ENCODE measurements around the gene ENOX2.

The ENOX2 gene

GRCh38 chrX:130699618-130700017 lies 203.4 kb downstream of the ENOX2 start:
- Histone ChIP-seq H3K27me3 (replicated peaks) (no peaks in the 10 kb centered on the region), H3K36me3 (replicated peaks) (no peaks in the 10 kb centered on the region), H3K27ac (no peak overlapping the region), H3K4me3 (ENCODE audit: low read depth, low read length) (no peak overlapping the region)
- in situ Hi-C loops (cut with HindIII; ENCODE audit: low pct_ligation_motif_present, low sequenced_read_pairs): no loop called here
- no peak for TF ChIP-seq CTCF (IDR thresholded peaks at IDR 0.05; ENCODE audit: low read depth, low read length, missing control alignments)
- no peak for DNase-seq

- Histone ChIP-seq H3K4me3 (ENCODE audit: low read depth, low read length) (no peak overlapping the region), H3K27me3 (replicated peaks) (no peaks in the 10 kb centered on the region), H3K36me3 (replicated peaks) (no peaks in the 10 kb centered on the region), H3K27ac (no peak overlapping the region)
- DNase-seq: no peak
- in situ Hi-C loops (cut with HindIII; ENCODE audit: low pct_ligation_motif_present, low sequenced_read_pairs): no loop called here
- no peak for TF ChIP-seq CTCF (IDR thresholded peaks at IDR 0.05; ENCODE audit: low read depth, low read length, missing control alignments)
Observed at GRCh38 chrX:130696542-130696941, 206.5 kb downstream of the ENOX2 start.

DNA sequence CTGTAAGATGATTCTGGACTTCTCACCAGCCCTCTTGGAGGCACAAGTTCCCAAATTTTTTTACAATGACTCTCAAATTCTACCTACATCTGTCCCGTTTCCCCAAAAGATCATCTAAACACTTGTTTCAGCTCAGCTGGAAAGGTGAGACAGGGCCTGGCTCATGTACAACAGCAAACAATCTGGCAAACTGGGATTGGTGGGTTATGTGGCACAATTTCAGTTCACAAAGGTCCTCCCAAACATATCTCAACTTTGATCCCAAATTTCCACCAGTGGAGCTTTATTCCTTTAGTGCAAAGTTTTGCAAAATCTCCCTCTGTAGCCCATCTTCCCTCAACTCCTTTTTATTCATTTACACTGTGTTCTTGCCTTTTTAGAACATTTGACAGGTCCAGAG lies 207.1 kb downstream of the ENOX2 start:
- H3K36me3 ChIP-seq (replicated peaks): no peaks in the 10 kb centered on the region
- DNase-seq: no peak
- in situ Hi-C loops (cut with HindIII; ENCODE audit: low pct_ligation_motif_present, low sequenced_read_pairs): no loop called here
- no peak overlapping the region for H3K27ac ChIP-seq
- H3K4me3 ChIP-seq (ENCODE audit: low read depth, low read length): no peak overlapping the region
- no peaks in the 10 kb centered on the region for H3K27me3 ChIP-seq (replicated peaks)
- TF ChIP-seq CTCF (IDR thresholded peaks at IDR 0.05; ENCODE audit: low read depth, low read length, missing control alignments): no peak

DNA sequence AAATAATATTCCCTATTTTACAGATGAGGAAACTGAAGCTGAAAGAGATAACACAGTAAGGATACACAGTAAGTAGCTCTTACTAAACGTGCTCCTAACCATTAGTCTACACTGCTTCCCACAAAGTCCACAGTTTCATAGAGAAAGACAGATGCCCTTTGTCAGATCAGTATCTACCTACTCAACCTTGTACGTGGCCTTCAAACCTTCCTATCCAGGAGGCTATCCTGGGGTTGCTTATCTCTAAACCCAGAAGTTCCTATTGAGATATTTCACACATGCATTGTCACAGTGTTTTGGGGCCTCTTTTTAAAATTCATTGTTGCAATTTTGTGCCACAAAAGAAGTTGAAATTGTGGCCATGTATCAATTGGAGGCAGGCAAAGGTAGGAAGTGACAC lies 208.0 kb downstream of the ENOX2 start:
- Histone ChIP-seq H3K27ac (no peak overlapping the region), H3K36me3 (replicated peaks) (no peaks in the 10 kb centered on the region), H3K4me3 (ENCODE audit: low read depth, low read length) (no peak overlapping the region), H3K27me3 (replicated peaks) (no peaks in the 10 kb centered on the region)
- in situ Hi-C loops (cut with HindIII; ENCODE audit: low pct_ligation_motif_present, low sequenced_read_pairs): no loop called here
- no peak for DNase-seq
- TF ChIP-seq CTCF (IDR thresholded peaks at IDR 0.05; ENCODE audit: low read depth, low read length, missing control alignments): no peak

DNA sequence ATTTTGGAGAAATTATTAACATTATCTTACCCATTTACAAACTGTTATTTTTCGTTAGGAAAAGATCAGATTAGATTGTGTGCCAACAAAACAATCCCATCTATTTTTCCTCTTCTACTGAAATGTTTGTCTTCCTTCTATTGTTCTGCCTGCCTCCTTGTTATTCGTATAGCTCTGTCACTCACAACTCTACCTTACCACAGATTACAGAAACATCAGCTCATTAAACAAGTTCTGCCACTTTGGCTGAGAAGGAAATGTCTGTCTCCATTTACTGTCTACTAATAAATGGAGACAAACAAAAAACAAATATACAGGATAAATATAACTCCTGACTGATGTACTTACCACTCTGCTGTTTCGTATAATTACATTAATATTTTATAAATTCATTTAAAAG lies 211.4 kb downstream of the ENOX2 start:
- Histone ChIP-seq H3K27me3 (replicated peaks) (no peaks in the 10 kb centered on the region), H3K27ac (no peak overlapping the region), H3K4me3 (ENCODE audit: low read depth, low read length) (no peak overlapping the region), H3K36me3 (replicated peaks) (no peaks in the 10 kb centered on the region)
- no peak for DNase-seq
- TF ChIP-seq CTCF (IDR thresholded peaks at IDR 0.05; ENCODE audit: low read depth, low read length, missing control alignments): no peak
- in situ Hi-C loops (cut with HindIII; ENCODE audit: low pct_ligation_motif_present, low sequenced_read_pairs): no loop called here

DNA sequence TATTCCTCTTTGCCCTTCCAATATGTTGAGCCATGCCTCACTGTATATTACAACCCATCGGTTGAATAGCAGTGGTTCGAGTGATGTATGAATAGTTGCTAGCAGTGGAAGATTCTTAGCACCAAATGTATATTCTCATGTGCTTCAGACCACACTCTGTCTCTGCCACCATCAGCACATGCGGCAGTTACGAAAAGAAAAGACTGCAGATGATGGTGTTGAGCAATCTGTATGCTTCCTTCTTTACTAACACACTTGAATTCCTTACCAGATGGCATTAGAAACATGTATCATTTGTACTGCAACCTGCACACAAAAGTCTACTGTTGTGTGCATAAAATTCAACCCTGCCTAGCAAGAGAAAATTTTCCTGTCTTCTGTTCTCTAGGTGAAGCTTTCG lies 214.6 kb downstream of the ENOX2 start:
- no peaks in the 10 kb centered on the region for H3K27me3 ChIP-seq (replicated peaks)
- no peaks in the 10 kb centered on the region for H3K36me3 ChIP-seq (replicated peaks)
- no peak for DNase-seq
- no peak overlapping the region for H3K27ac ChIP-seq
- no peak overlapping the region for H3K4me3 ChIP-seq (ENCODE audit: low read depth, low read length)
- no peak for TF ChIP-seq CTCF (IDR thresholded peaks at IDR 0.05; ENCODE audit: low read depth, low read length, missing control alignments)
- in situ Hi-C loops (cut with HindIII; ENCODE audit: low pct_ligation_motif_present, low sequenced_read_pairs): no loop called here

Data from brain microvascular endothelial cell (primary cell).